HepG2 (cell line): ENCODE measurements around the gene MMP25. TPM values are rescaled to one million over a fixed set of nuclear protein-coding genes. Genes with fewer than 3 reads are reported as not detected.

Experiments
- ATAC-seq: fragments of 200-7000 bp; cut with Tn5 transposase; 3 replicates; pipeline ENCODE4 v1.9.1; 2020; ENCODE audit warnings: mild to moderate bottlenecking, moderate library complexity
- BruUV-seq: library from RNA; stranded (reverse); fragments of 400-500 nt; replicated peaks from 2 replicates; lab custom pipeline; 2021; lab: Mats Ljungman, UMichigan
- CTCF ChIA-PET: fragments of 300-600 bp; formaldehyde crosslinking; extraction: SDS; loops from one replicate; lab custom pipeline; 2021; ENCODE audit warnings: low total read pairs, inconsistent platforms, low intra/inter-chr PET ratio; lab: Yijun Ruan, JAX
- POLR2A ChIA-PET: fragments of 350-600 bp; sonication (Branson Sonifier 250); formaldehyde crosslinking; loops from one replicate; lab custom pipeline; 2020; ENCODE audit warnings: antibody characterized with exemption, inconsistent platforms; lab: Yijun Ruan, JAX
- DNase-seq: peaks from one replicate; pipeline ENCODE4 v3.0.0-alpha.2; 2015; ENCODE audit warnings: low spot score
- FAIRE-seq: peaks from 3 replicates; lab custom pipeline; 2011; peaks lifted over from hg19 to GRCh38; lab: Jason Lieb, UNC
- H2AFZ ChIP-seq: one replicate; pipeline ENCODE4 v1.6.1; 2011; ENCODE audit warnings: low read length, inconsistent platforms
- H3K27ac ChIP-seq: fragments of 300-600 bp; 3 replicates; pipeline ENCODE4 v1.8.0; 2011; ENCODE audit warnings: mixed run types, mild to moderate bottlenecking, mixed read lengths, low read length, inconsistent platforms; ENCODE audit not compliant: insufficient read depth; ENCODE audit errors: extremely low read length
- H3K27me3 ChIP-seq, 2 experiments: fragments of 200-600 bp in 1 of 2; 2 replicates in 1 of 2; 3 replicates in 1 of 2; pipeline versions ENCODE4 v1.6.0 to v1.8.0; 2011; ENCODE audit warnings: low read length in 2 of 2, mild to moderate bottlenecking in 2 of 2, moderate library complexity in 2 of 2, inconsistent platforms in 1 of 2; ENCODE audit not compliant: insufficient read depth in 2 of 2, control insufficient read depth in 1 of 2
- H3K36me3 ChIP-seq, 2 experiments: fragments of 200-600 bp in 1 of 2; replicated peaks in 1 of 2; 2 replicates in 1 of 2; 3 replicates in 1 of 2; pipeline versions ENCODE4 v1.5.1 to v1.8.0; 2011; ENCODE audit warnings: low read length in 2 of 2, inconsistent platforms in 1 of 2; ENCODE audit not compliant: insufficient read depth in 2 of 2, control insufficient read depth in 1 of 2
- H3K4me1 ChIP-seq: 2 replicates; pipeline ENCODE4 v1.5.1; 2012; ENCODE audit warnings: low read length, inconsistent platforms; ENCODE audit not compliant: insufficient read depth
- H3K4me2 ChIP-seq: 2 replicates; pipeline ENCODE4 v1.6.0; 2011; ENCODE audit warnings: low read depth, low read length, inconsistent platforms
- H3K4me3 ChIP-seq, 3 experiments: fragments of 200-600 bp in 1 of 3; sonication (generic), shearing (Covaris generic) in 1 of 3; replicated peaks in 1 of 3; 2 replicates each; pipeline ENCODE4 v1.5.1; 2011 to 2016; ENCODE audit warnings: low read length in 3 of 3, inconsistent platforms in 2 of 3, low read depth in 2 of 3, mild to moderate bottlenecking in 2 of 3, control low read depth in 1 of 3, mixed read lengths in 1 of 3; ENCODE audit not compliant: insufficient read depth in 1 of 3
- H3K79me2 ChIP-seq: one replicate; pipeline ENCODE4 v1.6.1; 2011; ENCODE audit warnings: low read length, inconsistent platforms; ENCODE audit not compliant: insufficient read depth
- H3K9ac ChIP-seq: 2 replicates; pipeline ENCODE4 v1.6.0; 2011; ENCODE audit warnings: mild to moderate bottlenecking, low read depth, low read length, inconsistent platforms; ENCODE audit not compliant: insufficient read depth
- H3K9me3 ChIP-seq: 2 replicates; pipeline ENCODE4 v1.5.1; 2012; ENCODE audit warnings: mild to moderate bottlenecking, low read length
- H4K20me1 ChIP-seq: 2 replicates; pipeline ENCODE4 v1.6.0; 2011; ENCODE audit warnings: inconsistent platforms, mild to moderate bottlenecking, low read length, moderate library complexity; ENCODE audit not compliant: insufficient read depth
- HNRNPLL ChIP-seq: fragments of 200-400 bp; formaldehyde crosslinking; IDR thresholded peaks from 2 replicates; pipeline ENCODE4 v1.6.1; 2017; ENCODE audit warnings: mild to moderate bottlenecking, low read depth, low read length; ENCODE audit not compliant: poor library complexity, severe bottlenecking
- KLF15 ChIP-seq: sonication (generic); formaldehyde crosslinking; IDR thresholded peaks from 2 replicates; pipeline ENCODE4 v1.8.1; 2023; ENCODE audit warnings: borderline replicate concordance, mild to moderate bottlenecking, inconsistent platforms, missing genetic modification reagents, mixed read lengths
- POGZ ChIP-seq: sonication (generic); formaldehyde crosslinking; IDR thresholded peaks from 2 replicates; pipeline ENCODE4 v1.4.0; 2020; ENCODE audit warnings: mild to moderate bottlenecking, missing genetic modification reagents
- RFXANK ChIP-seq: IDR thresholded peaks from 2 replicates; pipeline ENCODE4 v1.6.1; 2016
- TMF1 ChIP-seq: sonication (generic); formaldehyde crosslinking; IDR thresholded peaks from 2 replicates; pipeline ENCODE4 v1.8.1; 2022; ENCODE audit warnings: low read depth, missing genetic modification reagents
- ZKSCAN5 ChIP-seq: sonication (generic); formaldehyde crosslinking; IDR thresholded peaks from 2 replicates; pipeline ENCODE4 v1.5.1; 2020; ENCODE audit warnings: mild to moderate bottlenecking, missing genetic modification reagents
- ZNF652 ChIP-seq: IDR thresholded peaks from 2 replicates; pipeline ENCODE4 v1.6.1; 2016; ENCODE audit warnings: low read depth, borderline replicate concordance
- ZNF737 ChIP-seq: sonication (generic); formaldehyde crosslinking; IDR thresholded peaks from 2 replicates; pipeline ENCODE4 v1.5.0; 2020; ENCODE audit warnings: missing genetic modification reagents, mild to moderate bottlenecking, borderline replicate concordance
- WGBS: methylation state at CpG from one replicate; pipeline ENCODE4 v1.1.6; 2017; ENCODE audit warnings: low lambda C conversion rate; 5-methylcytosine and 5-hydroxymethylcytosine counted together
- in situ Hi-C: cut with HindIII; loops from 2 replicates; pipeline ENCODE4 v1.10.0; 2017; ENCODE audit warnings: low pct_unique_long_range_greater_than_20kb; ENCODE audit not compliant: extremely low pct_ligation_motif_present
- intact Hi-C: fragments of 100-400 bp; cut with micrococcal nuclease; formaldehyde crosslinking; loops from one replicate; pipeline ENCODE4 v1.10.0; 2022; ENCODE audit not compliant: unreplicated experiment
- polyA plus RNA-seq, 8 experiments: library from polyadenylated mRNA; depleted of rRNA in 3 of 8; stranded (reverse) in 7 of 8; unstranded in 1 of 8; fragments of >200 nt; fragmentation: Illumina TruSeq in 4 of 8; extraction: Trizol in 4 of 8; gene quantifications; 2 replicates each; pipeline versions ENCODE4 v1.2.1 to v1.2.3, GENCODE V29; 2011 to 2016; ENCODE audit warnings: low read depth in 4 of 8, missing spikeins in 1 of 8, mixed read lengths in 1 of 8; ENCODE audit not compliant: insufficient read depth in 1 of 8
- total RNA-seq, 5 experiments: library from RNA; depleted of rRNA; stranded (reverse); fragments of >200 nt; fragmentation: Illumina TruSeq; extraction: Trizol; gene quantifications; 2 replicates each; pipeline ENCODE4 v1.2.3, GENCODE V29; 2016; ENCODE audit warnings: low read depth in 1 of 5
- TF ChIP-seq, protein P1 (sequence below): sonication (generic); formaldehyde crosslinking; IDR thresholded peaks from 2 replicates; pipeline ENCODE4 v1.4.0; 2020; ENCODE audit warnings: mild to moderate bottlenecking, missing genetic modification reagents
- TF ChIP-seq, protein P2 (sequence below): IDR thresholded peaks from 2 replicates; pipeline ENCODE4 v1.6.1; 2016
- TF ChIP-seq, protein P3 (sequence below): fragments of 450-650 bp; IDR thresholded peaks from 2 replicates; pipeline ENCODE4 v1.6.1; 2017; ENCODE audit warnings: mild to moderate bottlenecking
- TF ChIP-seq, protein P4 (sequence below): sonication (generic); formaldehyde crosslinking; IDR thresholded peaks from 2 replicates; pipeline ENCODE4 v1.9.0; 2021; ENCODE audit warnings: missing genetic modification reagents, mild to moderate bottlenecking, borderline replicate concordance
- TF ChIP-seq, protein P5 (sequence below): sonication (generic); formaldehyde crosslinking; IDR thresholded peaks from 2 replicates; pipeline ENCODE4 v1.4.0; 2020; ENCODE audit warnings: mild to moderate bottlenecking, low read depth, missing genetic modification reagents
- TF ChIP-seq, protein P6 (sequence below): sonication (generic); formaldehyde crosslinking; IDR thresholded peaks from 2 replicates; pipeline ENCODE4 v1.5.0; 2020; ENCODE audit warnings: mild to moderate bottlenecking, missing genetic modification reagents

The MMP25 gene
- total and polyA plus RNA-seq, 2 of the 13 experiments (the other 11 are each of a cell fraction or from before 2014, with no cell fraction given), result 0.04 to 0.08 TPM

DNA sequence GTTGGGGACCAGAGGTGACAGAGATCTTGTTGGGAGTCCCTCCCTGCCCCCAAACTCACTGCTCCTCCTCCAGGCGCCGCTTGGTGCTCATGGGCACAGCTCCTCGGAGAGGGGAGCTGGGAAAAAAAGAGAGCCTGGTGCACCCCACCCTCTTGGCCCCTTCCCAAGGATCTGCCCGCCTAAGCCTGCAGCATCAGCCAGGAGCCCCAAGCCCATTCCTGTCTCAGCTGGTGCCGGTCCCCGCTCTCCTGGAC is 23.0 kb upstream of the MMP25 start:
- intact Hi-C loops, result no loop called here
- Histone ChIP-seq H3K9ac (peak overlapping the region; percentile 99), H3K4me3 (peak overlapping the region; percentile 62 to 93 (median 65)), H3K79me2 (peaks cover 5% of the 10 kb centered on the region), H4K20me1 (peaks cover 31% of the 10 kb centered on the region; the same call in 1 of the 2 replicates), H3K4me1 (peaks cover 50% of the 10 kb centered on the region), H2AFZ (no peak overlapping the region), H3K4me2 (peak overlapping the region; percentile 85), H3K9me3 (no peaks in the 10 kb centered on the region), H3K27me3 (no peaks in the 10 kb centered on the region; a peak in 2 of 5 replicates), H3K27ac (peak overlapping the region; percentile 93), H3K36me3 (peaks cover 16 to 17% of the 10 kb centered on the region in 2 experiments; a peak in 4 of 5 replicates)
- WGBS, result no CpG with 5 or more reads among the region's 6 CpGs
- FAIRE-seq (no peak), DNase-seq (no peak), ATAC-seq (no peak)
- ChIA-PET POLR2A (interaction anchor here (1.2 to 18.8 kb wide), 13 partner anchors 8 to 271 kb away, joined by 3 to 750 read pairs (median 4); partner anchors contain the start of genes CLDN9, IL32, KREMEN2 and PKMYT1), CTCF (no interaction called here)
- no TSS peak for BruUV-seq
- in situ Hi-C loops, result no loop called here
- TF ChIP-seq, protein P1, sequence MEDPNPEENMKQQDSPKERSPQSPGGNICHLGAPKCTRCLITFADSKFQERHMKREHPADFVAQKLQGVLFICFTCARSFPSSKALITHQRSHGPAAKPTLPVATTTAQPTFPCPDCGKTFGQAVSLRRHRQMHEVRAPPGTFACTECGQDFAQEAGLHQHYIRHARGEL, result no peak
- TF ChIP-seq RFXANK (CRISPR knock-in tag), result no peak
- peak; percentile 12; the same call in 1 of the 2 replicates for TF ChIP-seq ZKSCAN5 (CRISPR knock-in tag)
- TF ChIP-seq, protein P2, sequence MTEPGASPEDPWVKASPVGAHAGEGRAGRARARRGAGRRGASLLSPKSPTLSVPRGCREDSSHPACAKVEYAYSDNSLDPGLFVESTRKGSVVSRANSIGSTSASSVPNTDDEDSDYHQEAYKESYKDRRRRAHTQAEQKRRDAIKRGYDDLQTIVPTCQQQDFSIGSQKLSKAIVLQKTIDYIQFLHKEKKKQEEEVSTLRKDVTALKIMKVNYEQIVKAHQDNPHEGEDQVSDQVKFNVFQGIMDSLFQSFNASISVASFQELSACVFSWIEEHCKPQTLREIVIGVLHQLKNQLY (CRISPR knock-in tag), result no peak
- no peak for TF ChIP-seq POGZ (CRISPR knock-in tag)
- no peak for TF ChIP-seq ZNF737
- TF ChIP-seq, protein P3, sequence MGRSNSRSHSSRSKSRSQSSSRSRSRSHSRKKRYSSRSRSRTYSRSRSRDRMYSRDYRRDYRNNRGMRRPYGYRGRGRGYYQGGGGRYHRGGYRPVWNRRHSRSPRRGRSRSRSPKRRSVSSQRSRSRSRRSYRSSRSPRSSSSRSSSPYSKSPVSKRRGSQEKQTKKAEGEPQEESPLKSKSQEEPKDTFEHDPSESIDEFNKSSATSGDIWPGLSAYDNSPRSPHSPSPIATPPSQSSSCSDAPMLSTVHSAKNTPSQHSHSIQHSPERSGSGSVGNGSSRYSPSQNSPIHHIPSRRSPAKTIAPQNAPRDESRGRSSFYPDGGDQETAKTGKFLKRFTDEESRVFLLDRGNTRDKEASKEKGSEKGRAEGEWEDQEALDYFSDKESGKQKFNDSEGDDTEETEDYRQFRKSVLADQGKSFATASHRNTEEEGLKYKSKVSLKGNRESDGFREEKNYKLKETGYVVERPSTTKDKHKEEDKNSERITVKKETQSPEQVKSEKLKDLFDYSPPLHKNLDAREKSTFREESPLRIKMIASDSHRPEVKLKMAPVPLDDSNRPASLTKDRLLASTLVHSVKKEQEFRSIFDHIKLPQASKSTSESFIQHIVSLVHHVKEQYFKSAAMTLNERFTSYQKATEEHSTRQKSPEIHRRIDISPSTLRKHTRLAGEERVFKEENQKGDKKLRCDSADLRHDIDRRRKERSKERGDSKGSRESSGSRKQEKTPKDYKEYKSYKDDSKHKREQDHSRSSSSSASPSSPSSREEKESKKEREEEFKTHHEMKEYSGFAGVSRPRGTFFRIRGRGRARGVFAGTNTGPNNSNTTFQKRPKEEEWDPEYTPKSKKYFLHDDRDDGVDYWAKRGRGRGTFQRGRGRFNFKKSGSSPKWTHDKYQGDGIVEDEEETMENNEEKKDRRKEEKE, result no peak
- TF ChIP-seq, protein P4, sequence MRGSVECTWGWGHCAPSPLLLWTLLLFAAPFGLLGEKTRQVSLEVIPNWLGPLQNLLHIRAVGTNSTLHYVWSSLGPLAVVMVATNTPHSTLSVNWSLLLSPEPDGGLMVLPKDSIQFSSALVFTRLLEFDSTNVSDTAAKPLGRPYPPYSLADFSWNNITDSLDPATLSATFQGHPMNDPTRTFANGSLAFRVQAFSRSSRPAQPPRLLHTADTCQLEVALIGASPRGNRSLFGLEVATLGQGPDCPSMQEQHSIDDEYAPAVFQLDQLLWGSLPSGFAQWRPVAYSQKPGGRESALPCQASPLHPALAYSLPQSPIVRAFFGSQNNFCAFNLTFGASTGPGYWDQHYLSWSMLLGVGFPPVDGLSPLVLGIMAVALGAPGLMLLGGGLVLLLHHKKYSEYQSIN, result no peak
- TF ChIP-seq TMF1 (CRISPR knock-in tag), result no peak
- no peak for TF ChIP-seq KLF15 (CRISPR knock-in tag)
- no peak for TF ChIP-seq ZNF652
- TF ChIP-seq, protein P5, sequence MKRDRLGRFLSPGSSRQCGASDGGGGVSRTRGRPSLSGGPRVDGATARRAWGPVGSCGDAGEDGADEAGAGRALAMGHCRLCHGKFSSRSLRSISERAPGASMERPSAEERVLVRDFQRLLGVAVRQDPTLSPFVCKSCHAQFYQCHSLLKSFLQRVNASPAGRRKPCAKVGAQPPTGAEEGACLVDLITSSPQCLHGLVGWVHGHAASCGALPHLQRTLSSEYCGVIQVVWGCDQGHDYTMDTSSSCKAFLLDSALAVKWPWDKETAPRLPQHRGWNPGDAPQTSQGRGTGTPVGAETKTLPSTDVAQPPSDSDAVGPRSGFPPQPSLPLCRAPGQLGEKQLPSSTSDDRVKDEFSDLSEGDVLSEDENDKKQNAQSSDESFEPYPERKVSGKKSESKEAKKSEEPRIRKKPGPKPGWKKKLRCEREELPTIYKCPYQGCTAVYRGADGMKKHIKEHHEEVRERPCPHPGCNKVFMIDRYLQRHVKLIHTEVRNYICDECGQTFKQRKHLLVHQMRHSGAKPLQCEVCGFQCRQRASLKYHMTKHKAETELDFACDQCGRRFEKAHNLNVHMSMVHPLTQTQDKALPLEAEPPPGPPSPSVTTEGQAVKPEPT, result no peak
- TF ChIP-seq, protein P6, sequence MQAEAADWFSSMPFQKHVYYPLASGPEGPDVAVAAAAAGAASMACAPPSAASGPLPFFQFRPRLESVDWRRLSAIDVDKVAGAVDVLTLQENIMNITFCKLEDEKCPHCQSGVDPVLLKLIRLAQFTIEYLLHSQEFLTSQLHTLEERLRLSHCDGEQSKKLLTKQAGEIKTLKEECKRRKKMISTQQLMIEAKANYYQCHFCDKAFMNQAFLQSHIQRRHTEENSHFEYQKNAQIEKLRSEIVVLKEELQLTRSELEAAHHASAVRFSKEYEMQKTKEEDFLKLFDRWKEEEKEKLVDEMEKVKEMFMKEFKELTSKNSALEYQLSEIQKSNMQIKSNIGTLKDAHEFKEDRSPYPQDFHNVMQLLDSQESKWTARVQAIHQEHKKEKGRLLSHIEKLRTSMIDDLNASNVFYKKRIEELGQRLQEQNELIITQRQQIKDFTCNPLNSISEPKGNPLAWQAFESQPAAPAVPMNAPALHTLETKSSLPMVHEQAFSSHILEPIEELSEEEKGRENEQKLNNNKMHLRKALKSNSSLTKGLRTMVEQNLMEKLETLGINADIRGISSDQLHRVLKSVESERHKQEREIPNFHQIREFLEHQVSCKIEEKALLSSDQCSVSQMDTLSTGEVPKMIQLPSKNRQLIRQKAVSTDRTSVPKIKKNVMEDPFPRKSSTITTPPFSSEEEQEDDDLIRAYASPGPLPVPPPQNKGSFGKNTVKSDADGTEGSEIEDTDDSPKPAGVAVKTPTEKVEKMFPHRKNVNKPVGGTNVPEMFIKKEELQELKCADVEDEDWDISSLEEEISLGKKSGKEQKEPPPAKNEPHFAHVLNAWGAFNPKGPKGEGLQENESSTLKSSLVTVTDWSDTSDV (CRISPR knock-in tag), result 0 out of 2 replicates have a peak, but pooled peaks have one; percentile 1
- no peak for TF ChIP-seq HNRNPLL
